ENCODE measurements around the gene SVOPL. TPM values are rescaled to one million over a fixed set of nuclear protein-coding genes. Genes with fewer than 3 reads are reported as not detected.
A peak's percentile ranks its signal among the peaks of the same experiment; 100 is the strongest.

Gene SVOPL
- total and polyA plus RNA-seq, 9 of the 15 experiments (the other 6 are each of a cell fraction or from before 2014, with no cell fraction given), result 0.13 to 0.42 (median 0.20) TPM; not detected in 6

- no peaks in the 10 kb centered on the region for H3K9me3 ChIP-seq (replicated peaks; ENCODE audit: control insufficient read depth, insufficient read depth, low read depth, low read length)
- no peak overlapping the region for H3K9ac ChIP-seq (ENCODE audit: insufficient read depth in 1 of 2, low read depth in 2 of 2, low read length in 2 of 2)
- ATAC-seq (no peak), DNase-seq (ENCODE audit: extremely low read depth in 1 of 4, low spot score in 3 of 4) (no peak), FAIRE-seq (no peak)
- H3K27me3 ChIP-seq (ENCODE audit: control insufficient read depth in 2 of 2, insufficient read depth in 2 of 2, low read length in 2 of 2), result peaks cover 22 to 25% of the 10 kb centered on the region in 2 experiments; a peak in 3 of 5 replicates
- no peak overlapping the region for H3K27ac ChIP-seq (ENCODE audit: extremely low read depth, low read depth, low read length)
- no peak overlapping the region for H3K4me2 ChIP-seq (ENCODE audit: insufficient read depth, low read length)
- BruUV-seq (replicated peaks), result no TSS peak
- no peaks in the 10 kb centered on the region for H4K20me1 ChIP-seq (replicated peaks; ENCODE audit: control insufficient read depth, insufficient read depth, low read length)
- WGBS (ENCODE audit: insufficient coverage, low coverage, missing lambda C conversion rate), result 1% methylated on average over 4 of the region's 4 CpGs
- no peaks in the 10 kb centered on the region for H3K36me3 ChIP-seq (ENCODE audit: control insufficient read depth, insufficient read depth, low read length)
- no peaks in the 10 kb centered on the region; a peak in 1 of 5 replicates for H3K4me1 ChIP-seq (replicated peaks in 1 of 2; ENCODE audit: control insufficient read depth in 2 of 2, insufficient read depth in 2 of 2, low read length in 2 of 2)
- H3K9me1 ChIP-seq (ENCODE audit: control insufficient read depth, insufficient read depth, low read length), result no peaks in the 10 kb centered on the region
- no peaks in the 10 kb centered on the region for H3K79me2 ChIP-seq (ENCODE audit: control insufficient read depth, insufficient read depth, low read length)
- intact Hi-C loops (cut with micrococcal nuclease) (no loop called here), in situ Hi-C loops (cut with MboI) (no loop called here)
- POLR2A ChIA-PET, result interaction anchor here (1.0 to 2.0 kb wide), 2 partner anchors 8 to 520 kb away, joined by 3 to 5 read pairs; no protein-coding TSS in a partner anchor
- CTCF ChIA-PET (ENCODE audit: low intra/inter-chr PET ratio), result no interaction called here
- no peak overlapping the region for H3K4me3 ChIP-seq
- no peak overlapping the region for H2AFZ ChIP-seq (ENCODE audit: low read depth, low read length)
- TF ChIP-seq, protein P1, sequence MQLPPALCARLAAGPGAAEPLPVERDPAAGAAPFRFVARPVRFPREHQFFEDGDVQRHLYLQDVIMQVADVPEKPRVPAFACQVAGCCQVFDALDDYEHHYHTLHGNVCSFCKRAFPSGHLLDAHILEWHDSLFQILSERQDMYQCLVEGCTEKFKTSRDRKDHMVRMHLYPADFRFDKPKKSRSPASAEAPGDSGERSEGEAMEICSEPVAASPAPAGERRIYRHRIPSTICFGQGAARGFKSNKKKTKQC (CRISPR knock-in tag; IDR thresholded peaks at IDR 0.05), result no peak
- 0 out of 2 replicates have a peak, but pooled peaks have one; percentile 16 for TF ChIP-seq ZFP1 (CRISPR knock-in tag; IDR thresholded peaks at IDR 0.05)
- TF ChIP-seq ZNF316 (IDR thresholded peaks at IDR 0.05), result no peak
- no peak for TF ChIP-seq ZNF282 (CRISPR knock-in tag; IDR thresholded peaks at IDR 0.05)
- TF ChIP-seq GTF2E2 (tag; IDR thresholded peaks at IDR 0.05), result no peak
- TF ChIP-seq MLLT1 (IDR thresholded peaks at IDR 0.05), result no peak
- no peak for TF ChIP-seq ADNP (tag; IDR thresholded peaks at IDR 0.05)
- no peak for TF ChIP-seq BACH1 (tag; IDR thresholded peaks at IDR 0.05)
- no peak for TF ChIP-seq SAFB2 (IDR thresholded peaks at IDR 0.05; ENCODE audit: borderline replicate concordance, low read depth, low read length, severe bottlenecking)
- no peak for TF ChIP-seq SNRNP70 (optimal IDR thresholded peaks at IDR 0.05; ENCODE audit: low read depth, low read length)
- no peak for TF ChIP-seq CBFB (CRISPR knock-in tag; IDR thresholded peaks at IDR 0.05)
- no peak for TF ChIP-seq RBFOX2 (IDR thresholded peaks at IDR 0.05; ENCODE audit: low read depth, low read length)
- TF ChIP-seq ZNF79 (CRISPR knock-in tag; IDR thresholded peaks at IDR 0.05; ENCODE audit: low read depth), result 0 out of 2 replicates have a peak, but pooled peaks have one; percentile 53
- TF ChIP-seq NFYB (IDR thresholded peaks at IDR 0.05; ENCODE audit: extremely low read depth, insufficient read length), result no peak
- TF ChIP-seq GATAD2A (IDR thresholded peaks at IDR 0.05), result no peak
- peak; percentile 70; the same call in 1 of the 2 replicates for TF ChIP-seq ZNF449 (CRISPR knock-in tag; IDR thresholded peaks at IDR 0.05)
- no peak for TF ChIP-seq GATAD2B (IDR thresholded peaks at IDR 0.05; ENCODE audit: borderline replicate concordance)
- TF ChIP-seq PPARD (CRISPR knock-in tag; IDR thresholded peaks at IDR 0.05), result no peak
- no peak for TF ChIP-seq MYBL2 (IDR thresholded peaks at IDR 0.05; ENCODE audit: low read depth)
- no peak for TF ChIP-seq MYBL2 (CRISPR knock-in tag; IDR thresholded peaks at IDR 0.05; ENCODE audit: borderline replicate concordance)
- TF ChIP-seq NUFIP1 (IDR thresholded peaks at IDR 0.05; ENCODE audit: partially characterized antibody), result no peak
- TF ChIP-seq RNF2 (IDR thresholded peaks at IDR 0.05), result no peak
- TF ChIP-seq ZBTB1 (CRISPR knock-in tag; IDR thresholded peaks at IDR 0.05; ENCODE audit: borderline replicate concordance, low read depth), result no peak
These were observed 35.5 kb downstream of the SVOPL start for GRCh38 chr7:138665669-138666140.

All from K562 (cell line).